ENCODE data around the gene ACTRT2. TPM values are rescaled to one million over a fixed set of nuclear protein-coding genes. Genes with fewer than 3 reads are reported as not detected.

ACTRT2 gene
- total and polyA plus RNA-seq, 2 experiments from 2014 or later: not detected

- H3K4me1 ChIP-seq (ENCODE audit: insufficient read depth): no peaks in the 10 kb centered on the region
- no peak overlapping the region for H3K4me2 ChIP-seq
- no peaks in the 10 kb centered on the region for H3K9me3 ChIP-seq (ENCODE audit: low read depth)
- H3K27ac ChIP-seq: no peak overlapping the region
- no peak for TF ChIP-seq EZH2phosphoT487 (IDR thresholded peaks at IDR 0.05; ENCODE audit: low read depth, severe bottlenecking, unreplicated experiment)
- TF ChIP-seq CTCF (IDR thresholded peaks at IDR 0.05; ENCODE audit: poor library complexity): no peak
- TF ChIP-seq EZH2 (IDR thresholded peaks at IDR 0.05; ENCODE audit: borderline replicate concordance): no peak
- H3K27me3 ChIP-seq: no peaks in the 10 kb centered on the region
- no peak overlapping the region for H3K4me3 ChIP-seq
- DNase-seq (ENCODE audit: low spot score): no peak
- H3K9me2 ChIP-seq (replicated peaks; ENCODE audit: insufficient read depth): no peaks in the 10 kb centered on the region
- H3K79me2 ChIP-seq: no peaks in the 10 kb centered on the region
- WGBS (ENCODE audit: low lambda C conversion rate, missing lambda C conversion rate): 92% methylated on average over 35 of the region's 35 CpGs
- H3K36me3 ChIP-seq (replicated peaks; ENCODE audit: insufficient read depth, low read depth): no peaks in the 10 kb centered on the region
- H4K20me1 ChIP-seq (ENCODE audit: insufficient read depth, poor library complexity, severe bottlenecking): no peaks in the 10 kb centered on the region
- H2AFZ ChIP-seq: no peak overlapping the region
These were observed 10.3 kb downstream of the ACTRT2 start for GRCh38 chr1:3031401-3032221.

GRCh38 chr1:3032371-3033039 is 11.2 kb downstream of the ACTRT2 start:
- no peak overlapping the region for H3K27ac ChIP-seq
- H3K4me1 ChIP-seq (ENCODE audit: insufficient read depth): no peaks in the 10 kb centered on the region
- no peak overlapping the region for H2AFZ ChIP-seq
- no peaks in the 10 kb centered on the region for H3K9me2 ChIP-seq (replicated peaks; ENCODE audit: insufficient read depth)
- H3K79me2 ChIP-seq: no peaks in the 10 kb centered on the region
- 90% methylated on average over 15 of the region's 21 CpGs for WGBS (ENCODE audit: low lambda C conversion rate, missing lambda C conversion rate)
- no peaks in the 10 kb centered on the region for H3K27me3 ChIP-seq
- no peak for DNase-seq (ENCODE audit: low spot score)
- H3K36me3 ChIP-seq (replicated peaks; ENCODE audit: insufficient read depth, low read depth): no peaks in the 10 kb centered on the region
- H4K20me1 ChIP-seq (ENCODE audit: insufficient read depth, poor library complexity, severe bottlenecking): no peaks in the 10 kb centered on the region
- no peaks in the 10 kb centered on the region for H3K9me3 ChIP-seq (ENCODE audit: low read depth)
- H3K4me2 ChIP-seq: no peak overlapping the region
- no peak overlapping the region for H3K4me3 ChIP-seq
- TF ChIP-seq EZH2 (IDR thresholded peaks at IDR 0.05; ENCODE audit: borderline replicate concordance): no peak
- TF ChIP-seq EZH2phosphoT487 (IDR thresholded peaks at IDR 0.05; ENCODE audit: low read depth, severe bottlenecking, unreplicated experiment): no peak
- TF ChIP-seq CTCF (IDR thresholded peaks at IDR 0.05; ENCODE audit: poor library complexity): no peak

GRCh38 chr1:3033040-3033789 is 11.9 kb downstream of the ACTRT2 start:
- Histone ChIP-seq H3K9me3 (ENCODE audit: low read depth) (no peaks in the 10 kb centered on the region), H4K20me1 (ENCODE audit: insufficient read depth, poor library complexity, severe bottlenecking) (no peaks in the 10 kb centered on the region), H3K27me3 (no peaks in the 10 kb centered on the region), H3K27ac (no peak overlapping the region), H3K4me3 (no peak overlapping the region), H2AFZ (no peak overlapping the region), H3K4me2 (no peak overlapping the region), H3K36me3 (replicated peaks; ENCODE audit: insufficient read depth, low read depth) (no peaks in the 10 kb centered on the region), H3K9me2 (replicated peaks; ENCODE audit: insufficient read depth) (no peaks in the 10 kb centered on the region), H3K79me2 (no peaks in the 10 kb centered on the region), H3K4me1 (ENCODE audit: insufficient read depth) (no peaks in the 10 kb centered on the region)
- 87% methylated on average over 25 of the region's 25 CpGs for WGBS (ENCODE audit: low lambda C conversion rate, missing lambda C conversion rate)
- no peak for DNase-seq (ENCODE audit: low spot score)
- TF ChIP-seq EZH2phosphoT487 (IDR thresholded peaks at IDR 0.05; ENCODE audit: low read depth, severe bottlenecking, unreplicated experiment) (no peak), EZH2 (IDR thresholded peaks at IDR 0.05; ENCODE audit: borderline replicate concordance) (no peak), CTCF (IDR thresholded peaks at IDR 0.05; ENCODE audit: poor library complexity) (no peak)

Data from hepatocyte (in vitro differentiated cells).